ENCODE measurements around the gene FIGNL2.

Gene FIGNL2

DNA sequence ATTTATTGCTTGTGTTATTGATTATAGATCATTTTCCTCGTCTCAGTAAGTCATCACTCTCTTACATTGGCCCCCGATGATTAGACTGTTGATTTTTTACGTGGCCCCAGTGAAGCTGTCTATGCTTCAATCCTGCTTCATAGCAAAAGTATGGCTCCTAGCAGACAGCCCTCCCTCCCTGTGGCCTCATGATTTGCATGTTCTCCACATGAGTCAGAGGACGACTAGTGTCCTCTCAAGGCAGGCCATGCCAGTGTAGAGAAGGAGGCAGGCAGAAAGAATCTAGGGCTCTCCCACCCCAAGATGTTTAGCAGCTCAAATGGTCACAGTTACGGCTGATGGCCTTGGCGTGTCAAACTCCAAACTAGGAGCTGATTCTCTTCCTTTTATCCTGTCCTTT lies 59.6 kb downstream of the FIGNL2 start:
- in situ Hi-C loops (cut with MboI; ENCODE audit: low sequenced_read_pairs) = no loop called here

DNA sequence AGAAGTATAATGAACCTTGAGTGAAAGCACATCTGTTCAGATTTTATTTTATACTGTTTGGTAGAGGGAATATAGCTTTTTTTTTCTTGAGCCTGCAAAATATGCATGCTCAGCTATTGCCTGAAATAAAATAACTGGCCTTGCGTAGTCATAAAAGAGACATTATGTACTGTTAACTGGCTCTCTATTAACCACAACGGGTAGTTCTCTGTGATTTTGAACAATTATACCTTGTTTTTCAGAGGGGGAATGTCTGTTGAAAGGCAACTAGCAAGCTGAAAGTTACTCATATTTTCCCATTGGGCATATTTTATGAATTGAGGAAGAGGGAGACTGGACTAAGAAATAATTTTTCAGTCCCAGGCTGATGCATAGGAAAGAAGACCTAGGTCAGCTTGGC lies 62.6 kb downstream of the FIGNL2 start:
- in situ Hi-C loops (cut with MboI; ENCODE audit: low sequenced_read_pairs) = no loop called here

DNA sequence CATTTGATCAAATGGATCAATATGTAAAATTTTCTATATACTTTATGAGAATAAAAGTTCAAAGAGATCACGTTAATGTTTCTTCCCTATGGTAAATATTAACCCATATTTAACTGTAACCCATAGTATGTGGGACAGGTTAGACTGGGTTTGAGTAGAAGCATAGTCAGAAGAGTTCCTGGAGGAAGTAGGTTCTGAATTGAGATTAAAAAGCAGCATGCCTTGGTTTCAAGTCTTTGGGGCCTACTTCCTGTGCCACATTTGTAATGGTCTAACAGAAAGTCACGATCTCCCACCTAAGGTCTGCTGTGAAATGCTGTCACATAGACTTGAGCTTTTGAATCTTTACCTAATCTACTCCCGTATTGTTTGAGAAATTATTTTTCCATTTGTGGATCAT lies 63.8 kb downstream of the FIGNL2 start:
- in situ Hi-C loops (cut with MboI; ENCODE audit: low sequenced_read_pairs) = no loop called here

DNA sequence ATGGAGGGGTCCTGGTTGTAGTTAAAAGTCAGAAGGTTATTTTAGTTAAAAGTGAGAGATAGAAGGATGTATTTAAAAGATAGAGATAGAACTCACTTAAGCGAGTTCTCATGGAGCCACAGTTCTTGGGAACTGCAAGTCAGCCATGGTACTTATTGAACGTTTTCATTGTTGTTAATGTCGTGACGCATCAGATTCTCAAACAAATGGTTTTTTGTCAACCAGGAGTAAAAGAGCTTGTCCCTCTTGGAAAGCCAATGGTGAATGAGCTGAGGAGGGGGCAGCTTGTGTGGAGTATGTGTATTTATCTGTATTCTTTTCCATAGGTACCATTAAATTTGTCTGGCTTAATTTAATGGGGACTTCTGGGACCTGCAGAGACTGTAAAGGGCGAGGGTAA lies 68.6 kb downstream of the FIGNL2 start:
- in situ Hi-C loops (cut with MboI; ENCODE audit: low sequenced_read_pairs) = no loop called here

DNA sequence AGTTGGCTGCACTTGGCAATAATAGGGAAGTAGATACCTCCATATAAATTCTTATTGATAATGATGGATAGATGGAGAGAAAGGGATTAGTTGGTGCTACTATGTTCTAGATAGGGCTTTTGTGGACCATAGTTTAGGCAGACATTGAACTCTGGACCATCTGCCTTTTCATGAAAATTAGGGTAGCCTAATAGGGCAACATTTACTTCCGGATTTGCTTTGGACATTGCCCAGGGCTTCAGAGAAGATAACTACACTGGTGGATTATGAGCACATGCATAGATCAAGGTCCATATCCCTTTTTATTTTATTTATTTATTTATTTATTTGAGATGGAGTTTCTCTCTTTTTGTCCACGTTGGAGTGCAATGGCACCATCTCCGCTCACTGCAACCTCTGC lies 70.5 kb downstream of the FIGNL2 start:
- in situ Hi-C loops (cut with MboI; ENCODE audit: low sequenced_read_pairs) = no loop called here

DNA sequence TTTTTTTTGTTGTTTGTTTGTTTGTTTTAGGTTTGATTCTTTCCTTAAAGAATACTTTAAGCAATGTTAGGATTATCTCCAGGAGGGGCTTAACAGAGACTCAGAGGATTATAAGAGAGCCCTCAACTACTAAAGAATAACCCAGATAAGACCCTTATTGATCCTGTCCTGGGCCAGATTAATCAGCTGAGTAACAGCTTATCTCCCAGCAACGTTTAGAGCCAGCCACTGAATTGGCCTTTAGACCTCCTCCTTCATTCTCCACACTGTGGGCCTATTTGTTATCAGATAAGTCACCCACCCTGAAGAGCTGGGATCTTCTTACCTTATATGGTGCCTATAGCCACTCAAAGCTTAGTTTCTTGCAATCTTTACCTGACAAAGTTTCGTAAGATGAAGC lies 71.1 kb downstream of the FIGNL2 start:
- in situ Hi-C loops (cut with MboI; ENCODE audit: low sequenced_read_pairs) = no loop called here

DNA sequence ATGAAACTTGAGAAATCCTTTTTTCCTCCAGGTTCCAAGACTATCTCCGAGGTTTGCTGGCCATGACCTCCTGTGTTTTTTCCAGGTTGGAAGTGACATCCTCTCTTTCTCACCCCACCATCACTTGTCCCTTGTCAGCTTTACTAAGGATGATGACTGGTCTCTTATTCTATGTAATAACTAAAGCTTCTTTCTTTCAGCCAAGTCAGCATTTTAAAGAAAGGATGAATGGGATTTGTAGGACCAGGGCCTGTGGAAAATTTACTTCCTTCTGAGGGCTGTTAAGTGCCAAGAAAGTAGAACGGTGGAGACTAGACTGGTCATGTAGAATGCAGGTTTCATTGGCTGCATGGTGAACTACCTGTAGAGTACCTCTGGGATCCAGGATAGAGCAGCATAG lies 73.6 kb downstream of the FIGNL2 start:
- in situ Hi-C loops (cut with MboI; ENCODE audit: low sequenced_read_pairs) = no loop called here

DNA sequence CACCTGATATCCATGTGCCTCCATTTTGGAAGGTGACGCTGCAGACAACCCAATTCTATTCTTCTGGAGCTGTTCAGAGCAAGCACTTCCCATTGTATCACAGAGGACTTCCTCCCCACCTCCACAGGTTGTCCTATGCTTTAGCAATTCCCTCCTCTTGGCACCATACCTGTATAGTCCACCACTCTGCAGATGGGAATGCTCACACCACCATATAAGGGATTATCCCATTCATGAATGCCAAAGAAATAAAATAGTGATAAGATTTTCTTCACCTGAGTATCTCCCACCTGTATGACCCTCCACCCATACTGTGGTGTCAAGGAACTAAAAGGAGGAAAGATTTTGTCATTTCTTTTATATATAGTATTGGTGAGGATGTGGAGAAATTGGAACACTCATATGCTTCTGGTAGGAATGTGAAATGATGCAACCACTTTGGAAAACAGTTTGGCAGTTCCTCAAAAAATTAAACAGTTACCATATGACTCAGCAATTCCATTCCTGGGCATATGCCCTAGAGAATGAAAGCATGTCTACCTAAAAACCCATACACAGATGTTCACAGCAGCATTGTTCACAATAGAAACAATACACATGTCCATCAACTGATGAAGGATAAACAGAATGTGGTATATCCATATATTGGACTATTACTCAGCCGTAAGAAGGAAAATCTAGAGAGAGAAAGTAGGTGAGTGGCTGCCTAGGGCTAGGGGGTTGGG lies 75.2 kb downstream of the FIGNL2 start:
- in situ Hi-C loops (cut with MboI; ENCODE audit: low sequenced_read_pairs) = no loop called here

DNA sequence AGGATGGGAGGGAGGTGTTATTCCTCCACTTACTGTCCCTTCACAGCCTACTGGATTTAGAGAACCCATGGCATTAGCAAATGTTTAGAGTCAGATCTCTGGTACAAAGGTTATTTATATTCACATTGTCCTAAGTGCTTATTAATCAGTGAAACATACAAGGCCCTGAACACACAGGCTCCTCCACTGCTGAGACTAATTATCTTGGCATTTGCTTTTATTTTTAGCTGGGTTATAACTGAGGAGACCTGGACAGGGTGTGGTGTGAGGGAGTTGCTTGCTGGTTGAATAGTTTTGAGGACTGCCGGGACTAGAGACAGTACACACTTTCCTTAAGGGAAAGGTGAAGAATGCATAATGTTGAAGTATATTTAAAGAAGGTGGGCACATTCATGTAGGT lies 77.5 kb downstream of the FIGNL2 start:
- in situ Hi-C loops (cut with MboI; ENCODE audit: low sequenced_read_pairs) = no loop called here
